Activated naive CD4-positive, alpha-beta T cell (primary cell): ENCODE measurements around the gene SLC22A31.
A peak's percentile ranks its signal among the peaks of the same experiment; 100 is the strongest.

Source experiments
- DNase-seq, 4 experiments: peaks; one replicate each; lab custom pipeline; 2025; lab: John Stamatoyannopoulos, UW

Gene SLC22A31

GRCh38 chr16:89216315-89217137 is 16.2 kb upstream of the SLC22A31 start:
- DNase-seq = peak; percentile 41 to 78 (median 57)

- DNase-seq = no peak
These were observed 10.7 kb upstream of the SLC22A31 start for GRCh38 chr16:89210904-89211515.

- no peak for DNase-seq
These were observed 10.0 kb upstream of the SLC22A31 start for GRCh38 chr16:89210165-89210903.

- DNase-seq = no peak
These were observed 9.2 kb upstream of the SLC22A31 start for GRCh38 chr16:89209522-89210044.

GRCh38 chr16:89207993-89208392 is 7.7 kb upstream of the SLC22A31 start:
- DNase-seq = no peak

GRCh38 chr16:89202422-89203215 is 2.3 kb upstream of the SLC22A31 start:
- no peak for DNase-seq

GRCh38 chr16:89201439-89202377 is 1.4 kb upstream of the SLC22A31 start:
- peak; percentile 46 to 86 (median 76) for DNase-seq

GRCh38 chr16:89200850-89201411 is 594 bp upstream of the SLC22A31 start:
- DNase-seq = no peak

GRCh38 chr16:89199241-89200123 is 855 bp downstream of the SLC22A31 start:
- DNase-seq = no peak

- no peak for DNase-seq
These were observed 1.7 kb downstream of the SLC22A31 start for GRCh38 chr16:89198417-89199240.

- DNase-seq = no peak
These were observed 2.5 kb downstream of the SLC22A31 start for GRCh38 chr16:89197633-89198416.

GRCh38 chr16:89197033-89197632 is 3.2 kb downstream of the SLC22A31 start:
- no peak for DNase-seq

- DNase-seq = no peak
These were observed 4.7 kb downstream of the SLC22A31 start for GRCh38 chr16:89195521-89196171.

GRCh38 chr16:89194340-89195311 is 5.7 kb downstream of the SLC22A31 start:
- no peak for DNase-seq

- DNase-seq = no peak
These were observed 6.6 kb downstream of the SLC22A31 start for GRCh38 chr16:89193576-89194293.
